T1000 (cell line): ENCODE measurements around the gene GRID1.
A peak's percentile ranks its signal among the peaks of the same experiment; 100 is the strongest.

Experiments
- DNase-seq: peaks from one replicate; lab custom pipeline; 2025; ENCODE audit warnings: mixed read lengths; lab: John Stamatoyannopoulos, UW

GRID1 gene

DNA sequence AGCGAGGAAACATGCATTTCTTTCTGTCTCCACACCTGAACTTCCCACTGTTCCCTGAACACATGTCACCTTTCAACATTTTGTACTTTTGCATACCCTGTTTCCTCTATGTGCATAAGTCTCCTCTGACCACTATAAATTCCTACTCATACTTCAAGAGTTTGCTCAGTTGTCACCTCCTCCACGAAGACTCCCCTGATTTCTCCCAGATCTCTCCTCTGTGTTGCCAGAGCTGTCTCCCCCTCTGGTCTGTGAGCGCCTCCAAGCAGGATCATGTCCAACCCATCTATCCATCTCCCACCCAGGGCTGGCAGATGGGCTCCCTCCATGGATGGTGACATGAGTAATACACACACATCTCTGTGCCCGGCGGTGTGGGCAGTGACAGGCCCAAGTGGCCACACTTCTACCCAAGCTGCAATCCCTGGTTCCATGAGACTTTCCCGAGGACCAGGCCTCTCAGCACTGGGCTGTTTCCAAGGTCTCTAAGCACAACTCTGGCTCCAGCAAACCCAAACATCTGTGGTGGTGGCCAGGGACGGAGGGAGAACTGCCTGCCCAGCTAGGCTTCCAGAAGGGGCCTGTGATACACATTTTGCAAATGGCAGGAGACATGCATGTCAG, 135.9 kb downstream of the GRID1 start:
- DNase-seq = no peak

DNA sequence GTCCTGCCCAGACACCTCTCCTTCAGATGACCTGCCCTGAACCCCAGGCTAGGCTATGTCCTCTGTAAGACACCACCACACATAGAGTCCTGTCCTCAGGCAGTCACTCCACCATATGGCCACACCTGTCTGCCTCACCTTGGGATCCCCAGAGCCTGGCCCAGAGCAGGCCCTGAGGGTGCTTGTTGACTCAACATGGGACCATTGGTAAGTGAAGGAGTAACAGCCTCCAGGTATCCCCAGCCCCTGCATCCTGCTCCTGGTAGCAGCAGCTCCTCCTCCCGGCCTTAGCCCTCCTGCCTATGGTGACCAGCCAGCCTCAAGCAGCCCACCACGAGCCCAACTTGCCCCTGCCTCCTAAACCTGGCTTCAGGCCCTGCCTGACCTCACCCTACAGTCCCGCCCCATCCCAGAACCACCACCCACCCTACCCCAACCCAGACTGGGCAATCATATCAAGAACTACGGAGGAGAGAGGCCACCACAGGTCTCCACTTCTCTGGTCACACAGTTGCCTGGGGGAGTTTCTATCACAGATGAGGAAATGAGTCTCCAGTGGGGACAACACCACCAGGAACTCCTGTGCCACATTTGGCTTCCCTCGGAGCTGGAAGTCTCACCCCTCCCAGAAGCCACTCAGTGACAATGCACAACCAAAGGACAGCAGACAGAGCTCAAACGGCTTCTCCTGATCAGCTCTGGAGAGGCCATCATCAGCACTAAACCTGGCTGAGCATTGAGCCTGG, 136.6 kb downstream of the GRID1 start:
- no peak for DNase-seq

GRCh38 chr10:86229376-86229775, 137.2 kb downstream of the GRID1 start:
- DNase-seq = no peak

GRCh38 chr10:86227501-86228258, 138.9 kb downstream of the GRID1 start:
- no peak for DNase-seq

DNA sequence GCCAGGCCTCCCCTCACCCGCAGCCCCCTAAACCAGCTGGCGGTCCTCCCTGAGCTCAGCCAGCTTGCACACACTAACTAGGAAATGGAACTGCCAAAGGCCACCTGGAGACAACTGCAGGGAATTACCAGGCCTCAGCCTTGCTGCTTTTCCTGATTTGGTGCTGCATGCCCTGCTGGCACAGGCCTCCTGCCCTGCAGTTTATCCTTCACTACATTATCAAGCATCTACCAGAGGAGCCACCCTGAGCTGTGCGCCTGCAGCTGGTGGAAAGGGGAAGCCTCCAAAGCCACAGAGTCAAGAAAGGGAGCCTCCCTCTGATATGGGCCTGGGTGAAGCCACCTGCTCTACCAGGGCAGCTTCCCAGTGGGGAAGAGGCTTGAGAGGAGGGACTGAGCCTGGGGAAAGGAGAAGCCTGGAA, 139.8 kb downstream of the GRID1 start:
- DNase-seq = no peak

DNA sequence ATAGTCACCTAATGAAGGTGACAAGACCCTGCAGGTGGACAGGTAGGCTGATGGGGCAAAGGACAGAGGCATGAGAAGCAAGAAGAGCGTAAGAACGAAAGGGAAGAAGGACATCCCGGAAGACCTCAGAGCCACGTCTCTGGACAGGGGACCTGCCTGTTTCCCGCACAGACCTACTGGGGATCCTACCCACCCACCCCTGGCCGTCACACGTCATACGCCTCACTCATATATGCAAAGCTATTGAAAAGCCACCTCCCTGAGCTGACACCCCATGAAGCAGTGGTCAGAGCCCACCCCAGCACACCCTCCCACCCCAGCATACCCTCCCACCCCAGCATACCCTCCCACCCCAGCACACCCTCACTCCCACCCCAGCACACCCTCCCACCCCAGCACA, 140.6 kb downstream of the GRID1 start:
- no peak for DNase-seq

DNA sequence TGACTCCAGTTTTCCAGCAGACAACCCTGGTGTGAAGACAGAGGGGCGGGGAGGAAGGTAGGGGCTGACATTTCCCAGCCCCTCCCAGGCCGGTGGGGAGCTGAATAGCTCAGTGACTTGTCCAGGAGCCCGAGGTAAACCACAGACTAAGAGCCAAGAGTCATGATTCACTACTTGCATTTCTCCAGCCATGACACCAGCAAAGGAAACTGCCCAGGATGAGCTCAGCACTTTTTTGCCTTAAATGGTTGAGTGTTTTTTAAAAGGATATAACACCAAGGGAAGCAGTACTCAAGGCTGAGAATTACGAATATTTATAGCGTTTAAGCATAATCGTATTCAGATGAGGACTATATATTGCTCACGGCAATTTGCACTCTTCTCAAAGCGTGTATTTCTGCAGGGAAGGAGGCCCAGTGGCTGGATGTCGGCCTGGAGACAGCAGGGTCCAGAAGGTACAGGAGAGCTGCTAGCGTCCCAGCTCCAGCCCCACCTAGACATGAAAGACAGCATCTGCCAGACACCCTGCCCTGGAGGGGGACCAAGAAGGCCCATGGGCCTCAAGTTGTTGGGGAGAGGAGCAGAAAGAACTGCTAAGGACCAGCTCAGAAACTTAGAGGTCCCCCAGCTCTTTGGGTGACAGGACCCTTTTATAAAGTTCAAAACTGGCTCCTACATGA, 141.4 kb downstream of the GRID1 start:
- peak; percentile 72 for DNase-seq

- no peak for DNase-seq
These were observed 142.1 kb downstream of the GRID1 start for GRCh38 chr10:86224354-86225102.

DNA sequence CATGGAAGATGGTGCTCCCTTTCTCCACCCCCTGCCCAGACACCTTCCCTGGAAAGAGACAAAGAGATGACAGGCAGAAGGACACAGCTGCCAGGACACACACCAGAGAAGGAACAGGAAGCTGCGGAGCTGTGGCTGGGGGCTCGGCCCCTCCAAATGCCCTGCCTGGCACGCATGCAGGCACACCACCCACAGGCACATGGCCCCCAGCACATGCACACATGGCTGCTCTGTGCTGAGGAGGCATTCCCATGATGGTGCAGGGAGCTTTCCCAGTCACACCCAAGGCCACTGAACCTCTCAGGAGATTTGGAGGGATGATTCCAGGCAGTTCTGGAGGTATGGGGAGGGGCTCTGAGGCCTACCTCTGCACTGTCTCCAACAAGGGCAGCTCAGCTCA, 143.3 kb downstream of the GRID1 start:
- no peak for DNase-seq

DNA sequence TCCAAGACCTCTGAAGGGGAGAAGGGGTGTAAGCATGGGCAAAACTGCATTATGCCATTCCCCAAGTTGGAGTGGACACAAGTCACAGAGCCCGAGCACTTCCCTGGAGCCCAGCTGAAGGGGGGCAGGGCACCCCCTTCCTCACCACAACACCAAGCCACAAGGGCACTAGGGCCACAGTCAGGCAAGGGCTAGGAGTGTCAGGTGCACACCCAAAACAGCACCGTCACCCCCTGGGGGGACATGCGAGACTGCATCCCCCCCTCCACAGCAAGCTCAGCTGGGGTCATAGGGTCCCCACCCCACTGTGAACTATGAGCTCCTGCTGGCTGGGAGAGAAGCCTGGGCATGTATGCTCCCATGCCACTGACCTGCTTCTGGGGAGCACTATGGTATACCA, 143.9 kb downstream of the GRID1 start:
- DNase-seq = no peak

DNA sequence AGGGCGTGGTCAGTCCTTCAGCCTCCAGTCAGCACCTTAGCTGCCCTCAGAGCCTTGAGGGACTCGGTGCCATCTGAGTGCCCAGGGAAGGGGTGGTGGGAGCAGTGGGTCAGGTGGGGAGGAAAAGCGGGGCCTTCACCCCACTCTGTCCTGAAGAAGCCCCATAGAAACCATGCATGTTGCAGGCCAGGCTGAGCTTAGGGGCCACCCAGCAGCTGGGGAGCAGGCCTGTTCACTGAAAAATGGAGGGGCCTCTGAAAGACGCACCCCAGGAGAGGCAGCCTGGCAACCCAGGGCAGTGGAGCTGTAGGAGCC, 144.3 kb downstream of the GRID1 start:
- no peak for DNase-seq

- DNase-seq = no peak
These were observed 144.9 kb downstream of the GRID1 start for GRCh38 chr10:86221442-86222335.

DNA sequence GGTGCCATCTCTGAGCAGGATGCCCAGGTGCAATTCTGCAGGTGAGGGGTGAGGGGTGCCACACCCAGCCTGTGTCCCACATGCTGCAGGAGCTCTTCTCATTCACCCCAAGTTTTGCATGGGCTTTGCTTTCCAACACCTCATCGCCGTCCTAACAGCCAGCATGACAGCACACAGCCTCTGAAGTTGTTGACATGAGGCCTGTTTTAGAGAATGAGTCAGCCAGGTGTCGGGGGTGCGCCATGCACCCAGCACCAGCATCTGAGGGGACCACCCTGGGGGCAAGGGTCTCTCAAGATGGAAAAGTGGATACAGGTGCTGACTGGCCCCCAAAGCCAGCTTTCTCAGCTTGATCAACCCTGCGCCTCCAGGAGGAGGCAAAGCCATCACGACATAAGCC, 146.0 kb downstream of the GRID1 start:
- no peak for DNase-seq

- no peak for DNase-seq
These were observed 147.3 kb downstream of the GRID1 start for GRCh38 chr10:86219271-86219670.

DNA sequence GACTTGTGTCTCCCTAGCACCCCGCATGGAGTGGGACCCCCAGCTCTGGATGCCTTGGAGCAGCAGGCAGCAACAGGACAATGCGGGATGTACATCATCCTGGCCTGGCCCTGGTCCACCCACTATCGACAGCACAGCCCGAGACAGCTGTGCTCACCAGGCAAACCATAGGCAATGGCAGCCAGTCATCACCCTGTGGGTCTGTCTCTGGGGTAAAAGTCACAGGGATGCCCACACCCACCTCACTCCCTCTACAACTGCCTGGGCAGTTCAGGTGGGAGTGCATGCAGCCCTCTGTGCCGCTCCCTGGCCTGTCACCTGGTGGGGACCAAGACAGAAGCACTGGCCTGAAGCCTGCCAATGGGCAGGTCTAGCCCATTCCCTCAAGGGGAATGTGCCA, 147.8 kb downstream of the GRID1 start:
- no peak for DNase-seq

GRCh38 chr10:86218160-86218559, 148.4 kb downstream of the GRID1 start:
- DNase-seq = no peak

DNA sequence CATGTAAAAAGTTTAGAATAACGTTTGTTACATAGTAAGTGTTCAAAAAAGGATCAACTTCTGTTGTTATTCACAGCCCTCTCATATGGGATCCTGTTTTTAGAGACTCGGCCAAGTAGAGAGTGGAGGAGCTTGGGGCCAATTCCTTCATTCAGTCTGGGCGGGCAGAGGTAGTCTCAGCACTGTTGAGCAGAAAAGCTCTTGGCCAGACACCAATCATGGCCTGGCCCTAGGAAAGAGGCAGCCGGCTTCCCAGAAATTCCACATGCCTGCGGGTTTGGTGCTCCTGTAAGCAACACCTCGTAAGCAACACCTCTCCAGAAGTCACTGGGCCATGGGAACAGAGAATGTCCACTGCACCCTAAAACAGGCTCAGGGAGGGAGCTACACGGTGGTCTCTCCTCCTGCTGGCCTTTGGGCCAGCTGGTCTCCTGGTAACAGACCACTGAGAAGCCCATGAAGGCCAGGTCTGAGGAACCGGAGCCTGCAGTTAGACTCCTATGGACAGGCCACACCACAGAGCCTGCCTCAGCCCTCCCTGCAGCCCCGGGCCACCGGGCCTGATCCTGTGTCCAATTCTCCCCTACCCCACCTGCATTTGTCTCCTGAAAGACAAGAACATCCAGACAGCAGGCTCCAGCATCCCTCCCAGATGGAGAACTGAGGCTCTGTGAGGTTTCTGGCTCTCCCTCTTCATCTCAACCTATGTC, 149.1 kb downstream of the GRID1 start:
- DNase-seq = no peak

DNA sequence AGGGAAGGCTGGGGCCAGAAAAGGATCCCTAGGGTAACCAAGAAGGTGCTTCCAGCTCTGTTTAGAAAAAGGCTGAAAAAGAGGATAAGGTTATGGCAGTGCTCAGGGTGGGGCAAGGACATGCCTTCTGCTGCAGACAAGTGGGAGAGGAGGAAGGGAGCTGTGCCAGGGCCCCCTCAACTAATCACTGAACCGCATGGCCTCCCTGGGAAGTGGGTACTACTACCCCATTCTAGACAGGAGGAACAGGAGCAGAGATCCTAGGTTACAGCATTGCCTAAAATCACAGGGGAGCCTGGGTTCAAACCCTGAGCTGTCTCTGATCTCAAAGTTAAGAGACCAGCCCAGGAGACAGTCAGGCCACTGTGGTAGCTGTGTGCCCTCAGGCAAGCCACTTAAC, 149.7 kb downstream of the GRID1 start:
- no peak for DNase-seq

DNA sequence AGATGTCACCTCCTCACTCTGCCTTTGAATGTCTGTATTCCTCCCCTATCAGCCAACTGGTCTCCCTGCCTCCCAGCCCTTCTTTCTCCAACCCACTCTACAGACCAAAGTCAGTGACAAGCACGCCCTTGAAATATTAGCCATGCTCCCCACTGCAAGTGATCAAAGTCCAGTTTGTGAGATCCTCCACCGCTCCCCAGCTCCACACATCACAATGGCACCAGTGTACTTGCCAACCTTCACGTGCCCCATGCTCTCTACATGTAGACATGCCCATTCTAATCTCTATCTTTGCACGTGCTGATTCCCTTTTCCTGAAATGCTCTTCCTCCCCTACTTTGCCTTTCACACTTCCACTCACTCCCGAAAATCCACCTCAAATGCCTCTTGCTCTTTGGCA, 150.9 kb downstream of the GRID1 start:
- DNase-seq = no peak

GRCh38 chr10:86215046-86215445, 151.5 kb downstream of the GRID1 start:
- no peak for DNase-seq
